Hepatocyte (in vitro differentiated cells): Measurements from ENCODE around the gene CASR.

Source experiments
- EZH2 ChIP-seq: fragments of 200-600 bp; sonication (generic); IDR thresholded peaks from 2 replicates; pipeline ENCODE4 v1.6.1; 2016; ENCODE audit warnings: antibody characterized with exemption, mild to moderate bottlenecking, borderline replicate concordance
- EZH2phosphoT487 ChIP-seq: fragments of 200-600 bp; sonication (generic); IDR thresholded peaks from one replicate; pipeline ENCODE4 v1.6.1; 2018; ENCODE audit warnings: antibody characterized with exemption, mild to moderate bottlenecking, low read depth, moderate library complexity; ENCODE audit not compliant: unreplicated experiment, severe bottlenecking
- TF ChIP-seq, protein P1 (sequence below): fragments of 200-600 bp; sonication (generic); IDR thresholded peaks from 2 replicates; pipeline ENCODE4 v1.5.1; 2016; ENCODE audit warnings: antibody characterized with exemption, mild to moderate bottlenecking; ENCODE audit not compliant: poor library complexity

DNA sequence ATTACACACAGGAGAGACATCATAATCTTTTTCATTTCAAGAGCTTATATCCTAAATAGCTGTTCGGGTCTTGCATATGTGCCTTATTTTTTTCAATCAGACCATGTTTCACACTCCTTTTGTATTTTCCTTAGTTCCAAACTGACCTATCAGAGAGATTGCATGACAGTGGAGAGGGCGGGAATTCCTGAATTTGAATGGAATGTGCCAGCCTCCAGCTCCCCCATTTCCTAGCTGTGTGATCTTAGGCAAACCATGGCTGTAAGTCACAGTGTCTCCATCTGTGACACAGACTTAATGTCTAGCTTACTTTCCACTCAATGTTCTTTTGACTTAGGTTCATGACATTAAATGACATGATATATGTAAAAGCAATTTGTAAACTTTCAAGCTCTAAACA lies 79.6 kb downstream of the CASR start:
- TF ChIP-seq EZH2 = no peak
- TF ChIP-seq, protein P1, sequence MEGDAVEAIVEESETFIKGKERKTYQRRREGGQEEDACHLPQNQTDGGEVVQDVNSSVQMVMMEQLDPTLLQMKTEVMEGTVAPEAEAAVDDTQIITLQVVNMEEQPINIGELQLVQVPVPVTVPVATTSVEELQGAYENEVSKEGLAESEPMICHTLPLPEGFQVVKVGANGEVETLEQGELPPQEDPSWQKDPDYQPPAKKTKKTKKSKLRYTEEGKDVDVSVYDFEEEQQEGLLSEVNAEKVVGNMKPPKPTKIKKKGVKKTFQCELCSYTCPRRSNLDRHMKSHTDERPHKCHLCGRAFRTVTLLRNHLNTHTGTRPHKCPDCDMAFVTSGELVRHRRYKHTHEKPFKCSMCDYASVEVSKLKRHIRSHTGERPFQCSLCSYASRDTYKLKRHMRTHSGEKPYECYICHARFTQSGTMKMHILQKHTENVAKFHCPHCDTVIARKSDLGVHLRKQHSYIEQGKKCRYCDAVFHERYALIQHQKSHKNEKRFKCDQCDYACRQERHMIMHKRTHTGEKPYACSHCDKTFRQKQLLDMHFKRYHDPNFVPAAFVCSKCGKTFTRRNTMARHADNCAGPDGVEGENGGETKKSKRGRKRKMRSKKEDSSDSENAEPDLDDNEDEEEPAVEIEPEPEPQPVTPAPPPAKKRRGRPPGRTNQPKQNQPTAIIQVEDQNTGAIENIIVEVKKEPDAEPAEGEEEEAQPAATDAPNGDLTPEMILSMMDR = no peak
- TF ChIP-seq EZH2phosphoT487 = no peak
